ENCODE results near the gene CAPZA2.
"Not testable (repeated sequence)": the region's sequence is repeated elsewhere in the genome, so short reads cannot be mapped to it uniquely, and the experiment has no call there.

CAPZA2 gene

DNA sequence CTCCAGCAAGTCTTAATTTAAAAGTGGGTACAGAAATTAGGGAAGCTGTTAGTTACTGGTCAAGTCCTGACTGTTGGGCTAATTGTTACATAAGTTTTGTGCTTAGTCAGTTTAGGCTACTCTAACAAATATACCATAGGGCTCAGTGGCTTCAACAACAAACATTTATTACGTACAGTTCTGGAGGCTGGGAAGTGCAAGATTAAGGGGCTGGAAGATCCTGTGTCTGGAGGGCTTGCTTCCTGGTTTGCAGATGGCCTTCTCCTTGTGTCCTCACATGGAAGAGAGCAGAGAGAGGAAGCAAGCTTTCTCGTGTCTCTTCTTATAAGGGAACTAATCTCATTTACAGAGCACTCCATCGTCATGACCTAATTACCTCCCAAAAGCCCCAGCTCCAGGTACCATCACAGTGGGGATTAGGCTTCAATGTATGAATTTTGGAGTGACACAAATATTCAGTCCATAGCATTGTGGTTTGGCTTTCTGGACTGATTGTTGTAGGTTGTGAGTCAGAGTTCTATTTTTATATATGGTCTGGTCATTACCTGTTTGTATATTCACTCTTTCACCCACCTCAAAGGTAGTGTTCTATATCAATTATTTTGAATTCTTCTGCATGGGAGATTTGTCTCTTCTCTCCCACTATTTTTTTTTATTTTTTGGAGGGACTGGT, 108.0 kb downstream of the CAPZA2 start:
- DNase-seq: no peak
- H3K36me3 ChIP-seq: no peaks in the 10 kb centered on the region
- H3K4me3 ChIP-seq (ENCODE audit: low read depth, low read length): no peak overlapping the region
- TF ChIP-seq, protein P1, sequence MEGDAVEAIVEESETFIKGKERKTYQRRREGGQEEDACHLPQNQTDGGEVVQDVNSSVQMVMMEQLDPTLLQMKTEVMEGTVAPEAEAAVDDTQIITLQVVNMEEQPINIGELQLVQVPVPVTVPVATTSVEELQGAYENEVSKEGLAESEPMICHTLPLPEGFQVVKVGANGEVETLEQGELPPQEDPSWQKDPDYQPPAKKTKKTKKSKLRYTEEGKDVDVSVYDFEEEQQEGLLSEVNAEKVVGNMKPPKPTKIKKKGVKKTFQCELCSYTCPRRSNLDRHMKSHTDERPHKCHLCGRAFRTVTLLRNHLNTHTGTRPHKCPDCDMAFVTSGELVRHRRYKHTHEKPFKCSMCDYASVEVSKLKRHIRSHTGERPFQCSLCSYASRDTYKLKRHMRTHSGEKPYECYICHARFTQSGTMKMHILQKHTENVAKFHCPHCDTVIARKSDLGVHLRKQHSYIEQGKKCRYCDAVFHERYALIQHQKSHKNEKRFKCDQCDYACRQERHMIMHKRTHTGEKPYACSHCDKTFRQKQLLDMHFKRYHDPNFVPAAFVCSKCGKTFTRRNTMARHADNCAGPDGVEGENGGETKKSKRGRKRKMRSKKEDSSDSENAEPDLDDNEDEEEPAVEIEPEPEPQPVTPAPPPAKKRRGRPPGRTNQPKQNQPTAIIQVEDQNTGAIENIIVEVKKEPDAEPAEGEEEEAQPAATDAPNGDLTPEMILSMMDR (IDR thresholded peaks at IDR 0.05; ENCODE audit: low read depth, low read length): no peak
- no peak overlapping the region for H3K27ac ChIP-seq
- peaks cover 71% of the 10 kb centered on the region for H3K27me3 ChIP-seq (ENCODE audit: insufficient read depth, low read depth, severe bottlenecking)
- peaks cover 9% of the 10 kb centered on the region for H3K9me3 ChIP-seq (ENCODE audit: severe bottlenecking)

DNA sequence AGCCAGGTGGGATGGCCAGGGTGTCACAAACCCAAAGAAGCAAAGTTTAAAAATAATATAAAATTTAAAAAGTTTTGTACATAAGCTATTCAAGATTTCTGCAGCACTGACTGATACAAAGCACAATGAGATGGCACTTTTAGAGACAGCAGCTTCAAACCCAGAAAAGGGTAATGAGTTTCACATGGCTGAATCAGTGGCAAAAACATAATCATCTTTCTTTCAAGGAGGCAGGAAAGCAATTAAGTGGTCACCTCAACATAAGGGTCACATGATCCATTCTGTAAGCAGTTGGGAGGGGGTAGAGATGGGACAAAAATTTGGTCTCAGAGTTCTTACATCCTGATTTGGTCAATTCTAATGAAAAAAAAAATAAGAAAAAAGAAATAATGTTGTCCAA, 108.8 kb downstream of the CAPZA2 start:
- H3K36me3 ChIP-seq: not testable (repeated sequence)
- H3K27me3 ChIP-seq (ENCODE audit: insufficient read depth, low read depth, severe bottlenecking): peaks cover 73% of the 10 kb centered on the region

More for the DNA sequence above, 108.8 kb downstream of the CAPZA2 start:
- not testable (repeated sequence) for H3K9me3 ChIP-seq (ENCODE audit: severe bottlenecking); H3K4me3 ChIP-seq (ENCODE audit: low read depth, low read length); DNase-seq; H3K27ac ChIP-seq
